Erythroblast (primary cell): ENCODE measurements around the gene CARS2.

Source experiments
- DNase-seq, 2 experiments: peaks; one replicate each; lab custom pipeline; 2025; lab: John Stamatoyannopoulos, UW
- GATA1 ChIP-seq: IDR thresholded peaks from 2 replicates; pipeline ENCODE4 v1.6.1; 2011; ENCODE audit warnings: low read depth, mild to moderate bottlenecking, control low read depth, low read length, moderate library complexity
- POLR2A ChIP-seq: IDR thresholded peaks from 2 replicates; pipeline ENCODE4 v1.6.1; 2011; ENCODE audit warnings: mild to moderate bottlenecking, low read length

Gene CARS2

DNA sequence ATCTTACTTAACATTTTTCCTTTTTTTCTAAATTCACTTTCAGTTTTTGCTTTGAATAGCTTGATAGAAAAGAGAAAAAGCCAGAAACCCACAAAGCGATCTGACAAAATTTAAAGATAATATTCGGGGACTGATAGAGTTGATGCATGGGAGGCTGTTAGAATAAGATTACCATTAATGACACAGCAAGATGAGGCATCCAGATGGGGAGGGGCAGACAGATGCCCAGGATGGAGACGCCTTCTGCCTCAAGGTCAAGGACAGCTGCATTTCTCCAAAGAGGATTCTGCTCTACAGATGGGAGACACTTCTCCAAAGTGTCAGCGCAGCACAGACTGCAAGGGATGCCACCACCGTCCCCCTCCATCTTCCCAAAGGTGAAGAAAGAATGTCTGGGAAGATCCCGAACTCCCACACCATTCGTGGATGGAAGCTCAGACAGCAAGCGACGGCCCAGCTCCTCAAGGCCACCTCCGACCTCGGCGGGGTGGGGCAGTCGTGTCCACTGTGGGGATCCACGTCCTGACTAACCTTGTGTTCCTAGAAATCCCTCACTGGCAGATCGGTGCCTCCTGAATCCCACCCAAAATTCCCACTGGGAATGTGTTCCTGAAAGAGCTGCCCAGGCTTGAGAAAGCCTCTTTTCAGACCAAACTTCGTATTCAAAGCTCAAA is 57.6 kb downstream of the CARS2 start:
- TF ChIP-seq POLR2A, result no peak
- no peak for TF ChIP-seq GATA1
- peak; percentile 71 to 88 for DNase-seq

DNA sequence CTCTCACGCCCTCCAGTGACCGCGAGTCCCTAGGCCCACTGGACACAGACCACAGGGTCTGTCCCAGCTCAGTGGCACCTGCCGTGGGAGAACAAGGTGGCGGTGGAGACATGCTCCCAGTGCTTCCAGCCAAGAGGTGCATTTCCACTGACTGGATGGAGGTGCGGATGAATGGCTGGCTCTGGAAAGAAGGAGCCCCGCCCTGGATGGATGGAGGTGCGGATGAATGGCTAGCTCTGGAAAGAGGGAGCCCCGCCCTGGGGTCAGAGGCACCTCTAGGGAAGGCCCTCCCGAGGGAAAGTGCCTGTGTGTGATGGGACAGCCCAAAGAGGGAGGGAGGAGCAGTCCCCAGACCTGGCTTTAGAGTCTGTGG is 58.6 kb downstream of the CARS2 start:
- TF ChIP-seq GATA1 (no peak), POLR2A (no peak)
- DNase-seq, result no peak

DNA sequence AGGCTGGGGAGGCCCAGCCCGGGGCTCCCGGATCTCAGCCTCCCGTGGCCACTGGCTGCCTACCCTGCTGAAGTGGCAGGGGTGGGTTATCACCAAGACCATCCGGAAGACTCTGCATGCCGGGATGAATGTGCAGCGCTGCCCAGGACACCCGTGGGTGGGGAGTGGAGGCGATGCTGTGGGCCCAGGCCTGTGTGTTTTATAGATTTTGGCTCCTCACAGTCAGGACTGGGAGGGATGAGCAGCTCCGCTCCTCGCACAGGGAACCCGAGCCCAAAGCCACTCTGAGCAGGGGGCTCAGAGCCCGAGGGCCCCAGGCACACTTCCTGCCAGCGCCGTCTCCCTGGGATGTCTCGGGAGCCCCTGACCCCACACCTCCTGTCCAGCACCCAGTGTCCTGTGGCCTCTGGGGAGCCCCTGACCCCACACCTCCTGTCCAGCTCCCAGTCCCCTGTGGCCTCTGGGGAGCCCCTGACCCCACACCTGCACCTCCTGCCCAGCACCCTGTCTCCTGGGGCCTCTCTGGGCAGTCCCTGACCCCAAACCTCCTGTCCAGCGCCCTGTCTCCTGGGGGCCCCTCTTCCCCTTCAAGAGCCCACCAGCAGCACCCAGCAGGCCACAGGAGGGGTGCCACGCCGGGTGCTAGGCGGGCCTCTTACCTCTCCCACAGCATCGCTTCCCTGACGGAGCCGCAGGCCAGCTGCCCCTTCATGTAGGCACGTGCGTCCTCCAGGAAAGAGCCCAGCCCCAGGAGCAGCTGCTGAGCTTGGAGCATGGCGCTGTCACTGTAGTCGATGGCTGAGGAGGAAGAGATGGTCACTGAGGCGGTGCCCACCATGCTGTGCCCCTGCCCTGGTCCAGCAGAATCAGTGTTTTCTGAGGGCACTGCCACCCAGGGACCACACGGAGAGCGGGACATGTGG is 59.2 kb downstream of the CARS2 start:
- DNase-seq, result no peak
- no peak for TF ChIP-seq POLR2A
- no peak for TF ChIP-seq GATA1

DNA sequence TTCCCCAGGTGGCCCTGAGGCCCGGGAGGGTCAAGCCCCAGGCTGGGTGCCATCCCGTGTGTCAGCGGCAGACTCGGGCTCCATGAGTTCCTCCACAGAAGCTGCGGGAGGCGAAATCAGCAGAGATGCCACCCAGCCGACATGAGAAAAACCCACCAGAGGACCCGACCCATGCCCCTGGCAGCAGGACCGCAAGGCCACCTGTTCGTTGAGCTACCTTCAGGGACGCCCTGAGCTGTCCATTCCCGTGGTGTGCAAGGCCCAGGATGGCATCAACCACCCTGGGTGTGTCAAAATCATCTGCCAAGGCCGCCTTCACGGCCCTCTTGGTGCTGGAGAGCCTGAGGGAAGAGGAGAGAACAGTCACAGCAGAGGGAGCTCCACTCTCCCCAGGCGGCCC is 60.2 kb downstream of the CARS2 start:
- no peak for TF ChIP-seq POLR2A
- no peak for TF ChIP-seq GATA1
- no peak for DNase-seq

DNA sequence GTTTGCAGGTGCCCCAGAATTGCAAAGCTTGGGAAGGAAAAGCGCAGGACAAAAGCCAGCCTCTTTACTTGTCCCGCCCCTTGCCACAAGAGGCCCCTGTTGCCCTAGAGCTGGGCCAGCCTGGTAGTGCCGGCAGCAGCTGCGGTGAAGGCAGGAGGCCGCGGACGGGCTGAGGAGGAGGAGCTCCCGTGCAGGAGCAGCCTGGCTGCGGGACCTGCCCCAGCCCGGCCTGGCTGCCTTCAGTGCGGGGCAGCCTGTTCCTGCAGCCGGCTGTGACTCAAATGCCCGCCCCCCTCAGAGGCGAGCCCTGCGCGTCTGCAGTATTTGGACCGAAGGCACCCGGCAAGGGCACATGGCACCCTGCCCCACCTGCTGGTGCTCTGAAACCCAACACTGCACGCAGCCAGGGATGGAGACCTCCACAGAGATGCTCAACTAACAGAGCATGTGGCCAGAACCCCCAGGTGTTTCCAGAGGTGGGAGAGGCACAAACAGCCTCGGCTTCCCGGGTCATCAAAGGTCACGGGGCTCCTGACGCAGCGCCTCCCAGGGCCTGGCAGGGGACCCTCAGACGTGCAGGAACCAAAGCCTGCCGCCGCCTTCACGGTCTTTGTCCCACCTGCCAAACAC is 60.9 kb downstream of the CARS2 start:
- DNase-seq, result peak; percentile 64 to 71
- no peak for TF ChIP-seq GATA1

DNA sequence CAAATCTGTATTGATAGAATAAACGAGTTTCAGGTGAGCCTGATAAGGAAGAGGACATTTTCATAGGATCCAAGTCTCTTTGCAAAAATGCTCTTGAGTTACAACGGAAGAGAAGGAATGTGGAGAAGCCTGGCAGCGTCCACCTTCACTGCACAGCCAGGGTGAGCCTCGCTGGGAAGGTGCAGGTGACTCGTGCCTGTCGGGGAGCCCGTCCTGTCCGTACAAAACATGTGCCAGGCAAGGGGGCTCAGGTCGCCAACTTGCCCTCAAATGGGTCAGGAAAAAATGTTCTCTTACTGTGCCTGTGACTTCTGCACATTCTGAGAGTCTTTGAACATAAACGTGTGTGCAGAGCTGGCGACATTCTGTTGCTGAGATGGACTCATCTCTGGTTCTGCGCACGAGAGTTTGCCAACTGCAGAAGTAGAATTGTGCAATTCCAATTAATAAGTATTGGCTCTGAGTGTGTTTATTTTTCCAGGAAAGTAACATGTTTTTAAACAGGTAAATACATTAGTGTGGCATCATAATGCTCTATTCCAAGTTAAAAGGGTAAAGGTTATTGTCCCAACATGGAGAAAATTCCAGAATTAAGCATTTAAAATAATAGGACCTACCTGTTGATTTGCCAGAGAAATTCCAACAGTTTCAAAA is 62.0 kb downstream of the CARS2 start:
- no peak for DNase-seq
- TF ChIP-seq GATA1, result no peak
- no peak for TF ChIP-seq POLR2A

DNA sequence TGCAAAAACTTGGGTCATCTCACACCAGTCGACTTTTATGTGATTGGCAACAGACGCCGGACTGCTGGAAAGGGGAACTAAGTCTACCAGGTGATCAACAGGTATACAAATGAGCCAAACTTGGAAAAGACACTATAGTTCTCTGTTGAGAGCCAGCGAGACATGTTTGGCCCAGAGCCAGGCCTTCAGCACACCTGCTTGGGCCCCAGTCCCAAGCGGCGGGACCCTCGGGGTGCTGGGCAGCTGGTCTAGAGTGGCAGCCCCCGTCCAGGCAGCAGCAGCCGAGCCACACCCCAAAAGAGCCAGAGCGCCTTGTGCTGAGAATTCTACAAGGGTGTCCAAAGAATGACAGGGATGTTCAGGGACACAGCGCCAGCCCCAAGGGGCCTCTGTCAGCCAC is 62.6 kb downstream of the CARS2 start:
- DNase-seq, result no peak
- TF ChIP-seq GATA1 (no peak), POLR2A (no peak)

DNA sequence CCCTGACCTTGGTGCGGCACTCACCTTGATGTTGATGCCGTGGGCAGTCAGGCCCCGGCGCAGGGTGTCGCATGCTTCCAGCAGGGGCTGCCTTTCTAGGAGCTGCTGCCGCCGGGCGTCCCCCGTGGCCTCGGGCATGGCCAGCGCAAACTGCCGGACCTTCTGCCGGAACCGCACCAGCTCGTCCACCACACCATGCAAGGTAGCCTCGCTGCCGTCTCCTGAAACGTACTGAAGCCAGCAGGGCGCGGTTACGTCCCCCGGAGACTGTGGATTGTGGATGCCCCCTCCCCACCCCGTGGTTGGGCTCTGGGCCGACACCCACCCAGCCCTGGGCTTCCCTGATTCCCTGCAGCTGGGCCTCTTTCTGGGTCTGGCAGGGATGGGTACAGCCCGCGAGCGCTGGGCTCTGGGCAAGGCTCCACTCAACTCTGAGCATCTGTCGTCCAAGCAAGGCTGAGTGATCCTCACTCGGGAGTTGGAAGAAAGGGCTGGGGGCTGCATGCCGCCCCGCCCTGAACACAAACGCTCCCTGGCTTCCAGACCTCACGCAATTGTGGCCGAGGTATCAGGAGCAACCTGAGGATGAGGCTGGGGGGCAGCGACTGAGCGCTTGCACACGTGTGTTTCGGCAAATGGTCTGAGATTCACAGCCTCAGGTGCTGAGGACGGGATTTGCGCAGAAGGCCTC is 63.5 kb downstream of the CARS2 start:
- TF ChIP-seq POLR2A (no peak), GATA1 (no peak)

DNA sequence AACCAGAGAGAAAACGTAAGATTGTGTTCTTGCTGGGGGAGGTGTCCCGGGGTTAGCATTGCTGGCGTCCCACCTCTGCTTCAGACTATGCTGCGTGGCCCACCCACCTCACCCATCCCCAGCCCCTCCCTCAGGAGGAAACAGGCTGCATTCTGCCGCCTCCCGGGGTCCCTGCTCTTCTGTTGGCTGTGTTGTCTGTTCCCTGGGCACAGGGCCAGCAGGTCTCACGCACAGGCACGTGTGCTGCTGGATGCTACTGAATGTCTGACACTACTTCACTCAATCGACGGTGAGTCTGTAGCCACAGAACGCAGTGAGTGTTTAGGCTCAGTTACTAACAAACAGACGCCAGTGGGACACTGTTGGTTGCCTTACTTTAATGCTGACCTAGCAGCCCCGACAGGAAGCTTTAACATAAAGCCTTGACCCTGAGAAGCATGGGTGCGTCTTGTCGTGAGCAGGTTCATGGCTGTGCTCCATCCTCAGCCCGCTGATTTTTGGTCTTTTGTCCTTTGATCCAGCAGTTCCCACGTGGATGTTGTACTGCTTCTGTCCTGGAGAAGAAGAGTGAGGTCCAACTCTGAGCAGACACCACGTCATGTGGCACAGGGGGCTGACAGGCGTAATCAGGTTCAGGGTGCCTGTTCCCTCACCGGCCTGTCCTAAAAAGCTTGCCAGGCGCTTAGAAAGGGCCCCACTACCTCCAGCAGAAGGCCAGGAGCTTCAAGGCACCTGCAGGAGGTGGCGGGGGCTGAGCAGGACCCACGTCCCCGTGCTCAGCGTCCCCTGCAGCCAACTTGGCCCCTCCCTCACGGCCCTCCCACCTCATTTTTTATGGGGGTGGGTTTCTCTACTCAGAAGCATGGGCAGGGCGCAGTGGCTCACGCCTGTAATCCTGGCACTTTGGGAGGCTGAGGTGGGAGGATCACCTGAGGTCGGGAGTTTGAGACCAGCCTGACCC is 64.6 kb downstream of the CARS2 start:
- DNase-seq, result no peak

More for the DNA sequence above, 63.5 kb downstream of the CARS2 start:
- no peak for DNase-seq

DNA sequence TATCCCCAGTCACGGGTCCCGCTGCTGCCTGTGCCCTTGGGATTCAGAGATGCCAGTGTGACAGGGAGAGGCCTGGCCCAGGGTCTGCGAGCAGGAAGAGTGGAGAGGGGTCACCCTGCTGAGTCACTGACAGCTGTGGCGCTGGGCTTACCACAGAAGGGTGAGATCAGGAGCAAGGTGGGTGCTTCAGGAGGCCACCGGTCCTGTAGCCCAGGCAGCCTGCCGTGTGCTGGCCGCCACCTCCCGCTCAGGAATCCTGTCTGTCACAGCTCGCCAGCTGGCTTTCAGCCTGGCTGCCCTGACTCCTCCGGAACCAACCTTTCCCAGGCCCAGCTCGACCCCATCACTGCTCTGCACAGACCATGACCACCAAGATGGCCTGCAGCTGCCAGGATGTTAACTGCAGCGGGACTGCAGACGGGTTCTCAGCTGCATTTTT is 65.3 kb downstream of the CARS2 start:
- DNase-seq, result no peak
- no peak for TF ChIP-seq POLR2A
- no peak for TF ChIP-seq GATA1

More for the DNA sequence above, 64.6 kb downstream of the CARS2 start:
- no peak for TF ChIP-seq POLR2A
- TF ChIP-seq GATA1, result no peak

DNA sequence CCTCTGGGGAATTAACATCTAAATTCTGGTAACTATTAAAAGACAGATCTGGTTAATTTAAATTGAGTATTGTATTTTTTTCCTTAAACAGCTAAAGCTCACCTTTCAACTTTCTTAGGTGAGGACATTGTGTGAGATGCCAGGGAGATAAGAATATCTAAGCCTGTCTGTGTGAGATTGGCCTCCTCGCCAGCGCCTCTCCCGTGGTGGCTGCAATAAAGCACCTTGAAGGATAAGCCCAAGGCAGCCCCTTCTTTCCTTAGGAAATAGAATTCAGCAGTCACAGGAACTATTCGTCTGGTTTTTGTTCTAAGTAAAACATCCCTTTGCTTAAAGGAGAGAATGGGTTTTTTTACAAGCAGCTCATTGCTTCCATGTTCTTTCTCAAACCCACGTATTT is 66.0 kb downstream of the CARS2 start:
- TF ChIP-seq POLR2A (no peak), GATA1 (no peak)
- no peak for DNase-seq
